Measurements from ENCODE around the gene TP73.

The TP73 gene

DNA sequence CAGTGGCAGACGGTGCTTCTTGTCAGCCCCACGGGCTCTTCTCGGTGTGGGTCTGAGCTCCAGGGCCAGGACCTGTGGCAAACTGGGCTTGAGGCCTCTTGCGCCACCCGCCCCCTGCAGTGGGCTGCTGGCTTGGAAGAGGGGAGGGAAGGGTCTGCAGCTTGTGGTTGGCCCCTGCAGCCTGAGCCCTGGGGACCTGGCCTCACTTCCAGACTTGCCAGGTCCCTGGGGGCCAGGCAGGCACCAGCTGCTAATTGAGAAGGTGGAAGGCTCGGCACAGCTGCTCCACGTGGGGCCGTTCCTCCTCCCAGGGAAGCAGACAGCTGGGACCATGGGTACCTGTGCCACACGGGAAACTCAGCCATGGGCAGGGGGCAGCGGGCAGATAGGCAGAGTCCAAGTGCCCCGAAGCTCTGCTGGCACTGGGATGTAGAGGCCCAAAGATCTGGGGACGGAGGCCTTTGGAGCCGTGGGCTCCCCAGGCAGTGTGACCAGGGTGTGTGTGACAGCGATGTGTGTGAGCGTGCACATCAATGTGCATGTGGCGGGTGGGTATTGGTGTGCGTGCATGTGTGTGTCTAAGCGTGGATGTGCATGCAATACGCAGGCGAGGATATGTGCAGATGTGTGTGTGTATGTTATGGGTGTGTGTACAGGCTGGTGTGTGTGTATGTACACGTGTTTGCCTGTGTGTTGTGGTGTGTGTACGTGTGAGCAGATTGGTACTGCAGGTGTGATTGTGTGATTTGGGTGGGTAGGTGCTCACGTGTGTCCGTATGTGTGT is 39.3 kb downstream of the TP73 start:
- no peak for DNase-seq

- no peak for DNase-seq
Measured at GRCh38 chr1:3692598-3692997, 40.3 kb downstream of the TP73 start.

DNA sequence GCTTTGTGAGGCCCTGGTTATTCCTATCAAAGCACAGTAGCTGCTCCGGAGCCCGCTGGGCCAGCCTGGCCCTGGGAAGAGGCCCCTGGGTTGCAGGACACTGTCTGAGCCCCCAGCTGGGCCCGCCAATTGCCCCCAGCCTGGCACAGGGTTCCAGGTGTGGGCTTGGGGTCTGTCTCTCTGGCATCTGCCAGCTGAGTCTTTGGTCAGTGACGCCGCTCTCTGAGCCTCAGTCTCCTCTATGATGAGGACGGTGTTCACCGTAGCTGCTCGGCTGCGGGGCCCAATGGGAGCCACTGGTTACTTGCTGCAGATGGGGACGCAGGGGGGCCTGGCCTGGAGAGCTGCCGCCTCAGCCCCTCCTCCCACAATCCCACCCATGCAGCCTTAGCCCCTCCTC is 41.0 kb downstream of the TP73 start:
- no peak for DNase-seq

DNA sequence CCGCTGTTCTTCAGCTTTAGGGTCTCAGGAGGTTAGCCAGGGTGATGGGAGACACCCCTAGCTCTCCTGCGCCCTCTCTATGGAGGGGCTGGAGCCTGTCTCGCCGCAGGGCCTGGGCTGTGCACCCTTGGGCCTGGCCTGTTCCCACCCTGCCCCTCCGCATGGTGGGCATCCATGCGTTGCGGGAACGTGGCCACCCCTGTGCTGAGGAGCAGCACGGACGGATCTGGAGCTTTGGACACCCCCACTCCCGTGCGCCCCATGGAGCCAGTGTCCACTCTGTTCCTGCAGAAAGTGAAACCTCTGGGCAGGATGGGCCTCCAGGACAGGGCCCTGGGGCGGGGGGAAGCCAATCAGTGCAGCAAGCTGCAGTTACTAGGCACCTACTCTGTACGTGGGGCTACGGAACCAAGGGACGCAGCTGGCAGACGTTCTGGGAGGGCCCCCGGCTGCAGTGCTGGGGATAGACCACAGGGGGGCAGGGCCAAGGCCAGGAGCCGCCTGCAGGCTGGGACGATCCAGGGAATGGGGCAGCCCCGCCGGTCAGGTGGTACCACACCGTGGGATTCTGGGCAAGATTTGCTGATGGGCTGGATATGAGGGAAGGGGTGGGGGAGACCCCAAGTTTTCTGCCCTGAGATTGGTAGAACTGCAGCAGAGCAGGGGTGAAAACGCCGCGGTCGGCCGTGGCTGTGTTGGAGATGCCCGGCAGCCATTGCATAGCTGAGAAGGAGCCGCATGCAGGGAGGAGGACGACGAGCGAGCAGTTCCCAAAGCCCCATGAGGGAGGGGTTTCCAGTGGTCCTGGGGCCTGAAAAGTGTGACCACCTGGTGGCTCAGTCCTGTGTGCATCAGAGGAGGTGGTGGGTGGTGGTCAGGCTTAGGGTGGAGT is 43.3 kb downstream of the TP73 start:
- DNase-seq = no peak

- no peak for DNase-seq
Measured at GRCh38 chr1:3696689-3697088, 44.4 kb downstream of the TP73 start.

- DNase-seq = no peak
Measured at GRCh38 chr1:3697104-3697503, 44.8 kb downstream of the TP73 start.

DNA sequence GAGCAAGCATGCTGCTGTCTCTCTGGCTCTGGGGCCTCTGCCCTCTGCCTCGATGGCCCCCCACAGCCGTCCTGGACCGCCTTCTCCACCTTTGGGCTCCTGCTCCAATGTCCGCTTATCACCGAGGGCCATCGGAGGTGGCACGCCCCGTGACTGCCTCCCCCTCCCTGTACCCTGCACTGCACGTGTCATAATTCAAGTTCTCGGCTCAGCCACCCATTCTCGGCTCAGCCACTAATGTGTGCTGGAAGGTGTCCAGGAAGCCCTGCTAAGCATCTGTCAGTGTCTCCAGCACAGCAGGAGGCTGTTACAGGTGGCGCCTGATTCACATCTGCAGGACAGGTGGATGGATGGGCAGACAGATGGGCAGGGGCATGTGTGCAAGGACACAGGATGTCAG is 45.5 kb downstream of the TP73 start:
- no peak for DNase-seq

DNA sequence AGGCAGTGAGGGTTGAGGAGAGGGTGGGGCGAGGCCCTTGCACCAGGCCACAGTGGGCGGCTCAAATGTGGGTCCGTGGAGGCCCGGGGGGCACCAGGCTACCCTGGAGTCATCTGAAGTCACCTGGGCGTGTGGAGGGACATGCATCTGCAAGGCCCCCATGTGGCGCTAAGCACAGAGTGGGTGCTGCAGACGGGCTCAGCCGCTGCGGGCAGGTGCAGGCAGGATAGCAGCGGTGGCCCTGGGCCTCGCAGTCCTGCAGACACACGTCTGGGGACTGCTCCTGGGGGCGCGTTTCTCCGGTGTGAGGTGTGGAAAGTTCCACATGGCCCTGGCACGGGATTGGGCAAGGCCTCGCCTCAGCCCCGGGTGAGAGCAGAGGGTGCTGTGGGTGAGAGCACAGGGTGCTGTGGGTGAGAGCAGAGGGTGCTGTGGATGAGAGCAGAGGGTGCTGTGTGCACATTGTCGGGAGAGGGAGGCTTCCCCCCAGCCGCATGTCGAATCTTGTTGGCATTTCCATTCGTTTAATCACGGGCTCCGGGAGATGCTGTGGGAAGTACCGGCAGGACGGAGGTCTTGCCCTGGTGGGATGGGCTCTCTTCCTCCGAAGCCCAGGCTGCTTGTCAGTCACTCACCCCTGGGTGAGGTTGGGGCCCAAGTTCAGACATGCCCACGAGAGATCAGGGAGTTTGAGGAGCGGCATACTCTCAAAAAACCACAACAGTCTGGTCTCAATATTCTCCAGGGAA is 46.5 kb downstream of the TP73 start:
- DNase-seq = no peak

DNA sequence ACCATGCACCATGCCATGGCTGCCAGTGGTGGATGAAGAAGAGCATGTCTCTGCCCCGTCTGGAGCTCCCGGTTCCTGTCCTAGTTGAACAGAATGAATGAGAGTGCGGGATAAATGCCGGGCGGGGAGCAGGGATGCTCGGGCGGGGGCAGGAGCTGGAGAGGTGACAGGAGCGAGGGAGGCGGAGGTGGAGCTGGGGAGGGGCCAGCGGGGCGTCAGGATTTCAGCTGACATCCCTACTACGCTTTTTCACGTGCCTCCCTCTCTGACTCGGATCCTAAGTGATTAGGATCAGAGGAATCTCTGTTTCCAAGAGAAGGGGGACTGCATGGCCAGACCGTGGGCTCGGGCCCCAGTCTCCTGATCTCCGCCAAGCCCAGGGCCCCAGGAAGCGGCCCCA is 47.3 kb downstream of the TP73 start:
- no peak for DNase-seq

GRCh38 chr1:3700631-3701030 is 48.3 kb downstream of the TP73 start:
- no peak for DNase-seq

GRCh38 chr1:3702528-3702927 is 50.2 kb downstream of the TP73 start:
- no peak for DNase-seq

DNA sequence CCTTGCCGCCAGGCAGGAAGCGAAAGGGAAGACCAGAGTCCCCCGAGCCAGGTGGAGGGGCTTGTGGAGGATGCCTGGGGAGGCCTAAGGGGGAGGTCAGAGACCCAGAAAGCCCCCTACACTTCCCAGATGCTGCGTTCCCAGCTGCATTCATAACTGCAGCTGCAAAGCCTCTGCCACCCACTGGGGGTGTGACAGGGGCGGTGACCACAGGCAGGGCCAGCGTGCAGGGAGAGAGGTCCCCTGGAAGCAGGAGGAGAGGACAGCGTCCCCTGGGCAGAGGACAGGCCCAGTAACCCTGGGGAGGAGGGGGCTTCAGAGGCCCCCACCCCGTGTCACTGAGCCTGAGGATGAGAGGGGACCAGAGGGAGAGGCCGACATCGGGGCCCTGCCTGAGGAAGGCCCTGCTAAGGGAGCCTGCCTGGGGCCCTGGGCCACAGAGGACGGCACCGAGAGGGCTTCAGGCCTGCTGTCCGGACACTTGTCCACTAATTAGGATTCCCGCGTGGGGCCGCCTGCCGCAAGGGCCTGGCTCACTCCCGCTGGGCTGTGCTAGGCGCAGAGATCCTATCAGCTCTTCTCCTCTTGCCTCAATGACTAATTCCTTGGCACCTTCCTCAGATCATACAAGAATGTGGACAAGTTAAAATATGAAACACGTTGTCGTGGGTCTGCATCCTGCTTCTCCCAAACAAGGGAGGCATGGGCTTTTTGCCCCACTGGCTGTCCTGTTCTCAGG is 50.8 kb downstream of the TP73 start:
- no peak for DNase-seq

DNA sequence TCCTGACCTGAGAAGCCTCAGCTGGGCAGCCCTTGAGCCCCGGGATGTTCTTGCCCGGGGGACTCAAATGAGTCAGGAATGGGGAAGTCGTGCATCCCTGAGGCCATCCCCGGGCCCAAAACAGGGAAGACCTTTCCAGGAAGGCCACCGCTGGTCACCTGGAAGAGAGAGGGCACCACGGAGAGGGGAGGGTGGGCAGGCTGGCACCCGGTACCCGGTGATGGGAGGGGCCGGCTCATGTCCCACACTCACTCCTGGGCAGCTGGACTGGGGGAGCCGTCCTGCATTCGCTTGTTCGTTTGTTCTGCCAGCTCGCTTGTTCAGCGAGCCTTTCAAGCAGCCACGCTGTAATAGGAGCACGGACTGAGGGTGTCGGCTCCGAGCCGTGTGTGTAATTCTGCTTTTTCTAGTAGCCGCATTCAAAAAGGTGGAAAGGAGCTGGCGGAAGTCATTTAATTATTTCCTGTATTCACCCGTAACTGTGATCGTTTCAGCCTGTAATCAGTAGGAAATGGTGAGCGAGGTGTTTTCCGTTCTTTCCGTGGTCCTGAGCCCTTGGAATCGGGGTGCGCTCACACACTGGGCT is 51.6 kb downstream of the TP73 start:
- no peak for DNase-seq

DNA sequence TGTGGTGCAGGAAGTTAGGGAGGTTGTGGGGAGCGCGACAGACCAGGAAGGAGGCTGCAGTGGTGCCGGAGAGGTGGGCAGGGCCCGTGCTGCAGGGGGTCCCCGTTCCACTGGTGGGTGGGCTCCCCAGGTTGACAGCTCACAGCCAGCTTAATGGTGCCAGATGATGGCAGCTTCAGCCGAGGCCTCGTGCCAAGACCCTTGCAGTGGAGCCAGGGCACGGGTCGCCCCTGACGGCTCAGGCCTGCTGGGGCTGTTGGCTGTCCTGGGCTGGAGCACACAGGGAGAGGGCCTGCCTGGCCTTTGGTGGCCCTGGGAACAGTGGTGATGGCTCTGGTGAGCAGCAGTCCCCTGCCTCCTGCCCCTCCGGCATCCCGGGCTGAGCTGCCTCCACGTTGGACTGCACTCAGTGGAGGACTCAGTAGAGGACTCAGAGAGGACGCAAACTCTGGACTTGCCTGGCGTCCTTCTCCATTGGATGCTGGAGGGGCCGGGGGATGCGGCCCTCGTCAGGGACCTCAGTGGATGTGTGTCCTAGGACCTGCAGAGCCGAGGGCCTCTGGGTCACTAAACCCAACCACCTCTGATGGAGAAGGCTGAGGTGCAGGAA is 53.1 kb downstream of the TP73 start:
- DNase-seq = no peak

DNA sequence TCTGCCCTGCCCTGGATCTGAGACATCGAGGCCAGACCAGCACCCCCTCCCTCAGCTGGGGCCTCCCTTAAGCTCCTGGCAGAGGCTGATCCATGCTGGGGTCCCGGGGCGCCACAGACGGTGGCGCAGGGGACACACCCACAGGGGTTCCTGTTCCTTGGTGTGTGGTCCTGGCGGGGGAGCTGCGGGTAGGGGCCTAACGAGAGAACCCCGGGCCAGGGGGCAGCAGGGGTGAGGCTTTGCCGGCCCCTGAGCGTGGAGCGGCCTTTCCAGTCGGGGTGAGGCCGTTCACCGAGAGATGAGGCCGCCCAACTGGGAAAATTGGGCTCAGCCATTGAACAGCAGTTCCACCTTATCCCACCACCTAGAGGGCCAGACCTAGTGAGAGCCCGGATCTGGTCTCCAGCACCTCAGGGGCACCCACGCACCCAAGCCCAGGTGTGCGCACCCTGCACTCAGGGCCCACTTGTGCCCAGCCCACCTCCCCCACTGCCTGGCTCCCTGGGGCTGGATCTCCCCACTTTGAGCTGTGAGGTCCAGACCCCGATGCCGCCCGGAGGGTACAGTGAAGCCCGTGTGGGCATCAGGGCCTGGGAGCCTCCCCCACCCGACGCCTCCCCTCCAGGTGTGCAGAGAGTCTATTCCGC is 54.5 kb downstream of the TP73 start:
- DNase-seq = no peak

GRCh38 chr1:3707298-3707938 is 55.1 kb downstream of the TP73 start:
- DNase-seq = no peak

DNA sequence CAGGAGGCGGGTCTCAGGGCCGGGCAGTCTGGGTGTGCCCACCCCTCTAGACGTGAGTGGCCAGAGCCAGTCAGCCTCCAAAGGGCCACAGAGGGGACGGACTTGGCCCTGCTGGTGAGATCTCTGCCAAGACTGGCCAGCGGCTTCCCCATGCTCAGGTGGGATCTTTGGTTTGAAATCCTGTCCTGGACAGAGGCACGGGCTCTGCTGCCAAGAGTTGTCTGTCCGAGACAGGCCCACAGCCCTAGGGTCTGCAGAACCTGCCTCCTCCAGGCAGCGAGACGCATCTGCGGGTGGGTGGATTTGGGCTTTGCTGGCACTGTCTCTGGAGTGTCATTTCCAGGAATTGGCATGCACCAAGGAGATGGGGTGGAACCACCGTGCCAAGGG is 55.6 kb downstream of the TP73 start:
- DNase-seq = no peak

DNA sequence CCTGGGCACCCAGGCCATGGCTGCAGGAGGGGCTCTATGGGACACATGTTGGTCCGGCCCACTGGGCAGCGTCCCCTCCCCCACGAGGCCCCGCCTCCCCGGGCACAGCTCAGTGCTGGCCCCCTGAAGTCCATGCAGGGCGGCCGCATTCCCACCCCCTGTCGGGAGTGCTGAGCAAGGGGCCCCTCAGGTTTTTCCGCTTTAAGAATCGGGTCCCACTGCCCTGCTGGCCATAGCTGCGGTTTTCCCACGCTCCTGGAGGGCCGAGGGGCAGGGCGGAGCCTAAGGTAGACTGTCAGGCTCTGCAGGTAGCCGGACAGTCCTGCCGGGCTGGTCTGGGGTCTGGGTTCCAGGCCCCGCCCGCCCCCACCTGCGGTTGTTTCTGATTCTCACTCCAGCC is 56.5 kb downstream of the TP73 start:
- DNase-seq = no peak

- no peak for DNase-seq
Measured at GRCh38 chr1:3710251-3710650, 57.9 kb downstream of the TP73 start.

DNA sequence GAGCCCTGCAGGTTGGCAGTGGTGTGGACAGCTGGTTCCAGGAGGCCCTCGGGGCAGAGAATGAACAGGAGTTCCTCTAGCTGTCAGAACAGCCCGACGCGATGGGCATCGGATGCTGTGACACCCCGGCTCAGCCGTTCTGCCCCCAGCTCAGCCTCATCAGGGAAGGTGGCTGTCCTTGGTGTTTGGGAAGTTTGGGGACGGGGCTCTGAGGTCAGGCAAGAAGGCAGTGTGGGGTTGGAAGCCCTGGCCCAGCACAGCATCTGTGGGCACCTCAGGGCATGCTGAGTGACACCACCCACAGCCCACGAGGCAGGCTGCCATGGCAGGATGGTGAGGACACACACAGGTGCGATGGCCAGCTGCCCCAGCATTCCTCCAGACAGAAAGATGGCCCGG is 59.1 kb downstream of the TP73 start:
- no peak for DNase-seq

All from HCEC 1CT (cell line).